Measurements from ENCODE around the gene AKAP17A.

- no peak for TF ChIP-seq SUZ12 (IDR thresholded peaks at IDR 0.05; ENCODE audit: extremely low read depth, insufficient read depth, insufficient read length)
- no peak for TF ChIP-seq YY1 (IDR thresholded peaks at IDR 0.05; ENCODE audit: insufficient read depth, insufficient read length)
- TF ChIP-seq ZNF274 (IDR thresholded peaks at IDR 0.05; ENCODE audit: low read depth, low read length), result no peak
These were observed 10.3 kb downstream of the AKAP17A start for GRCh38 chrX:1601768-1602085.
